Pancreas (tissue), 10 donors: ENCODE data around the gene FAM241A. TPM values are rescaled to one million over a fixed set of nuclear protein-coding genes. Genes with fewer than 3 reads are reported as not detected.
"Not testable (repeated sequence)": the region's sequence is repeated elsewhere in the genome, so short reads cannot be mapped to it uniquely, and the experiment has no call there.

ENCODE experiments used
- ATAC-seq, 4 donors: fragments of 200-7000 bp; cut with Tn5 transposase; one replicate each; pipeline versions ENCODE4 v1.8.0 to v1.9.1; 2020; ENCODE audit warnings: mild to moderate bottlenecking in 4 of 4, moderate library complexity in 4 of 4
- DNase-seq, 6 donors: peaks; one replicate each; pipeline ENCODE4 v3.0.0-alpha.2; 2020
- FAIRE-seq: peaks from 2 replicates; lab custom pipeline; 2012; peaks lifted over from hg19 to GRCh38; lab: Jason Lieb, UNC
- H3K27ac ChIP-seq, 4 donors: fragments of 200-600 bp; sonication (generic); 1 replicate in 3 of 4; 2 replicates in 1 of 4; pipeline versions ENCODE4 v1.5.0 to v1.8.0; 2020
- H3K27me3 ChIP-seq, 4 donors: fragments of 200-600 bp; one replicate each; pipeline ENCODE4 v1.8.0; 2021
- H3K36me3 ChIP-seq, 3 donors: fragments of 200-600 bp; sonication (generic) in 1 of 3; one replicate each; pipeline versions ENCODE4 v1.5.0 to v1.8.0; 2020 to 2021
- H3K4me1 ChIP-seq, 3 donors: fragments of 200-600 bp; one replicate each; pipeline ENCODE4 v1.8.0; 2021
- H3K4me3 ChIP-seq, 4 donors: fragments of 200-600 bp; sonication (generic) in 2 of 4; one replicate each; pipeline versions ENCODE4 v1.5.0 to v1.8.0; 2020 to 2021
- H3K9me3 ChIP-seq, 4 donors: fragments of 200-600 bp; one replicate each; pipeline ENCODE4 v1.8.0; 2021
- CTCF ChIP-seq, 4 donors: fragments of 200-600 bp; sonication (generic) in 3 of 4; IDR thresholded peaks; one replicate each; pipeline versions ENCODE4 v1.5.0 to v1.8.0; 2021; ENCODE audit warnings: antibody characterized with exemption in 4 of 4
- WGBS, 2 donors: extraction: QIAGEN DNeasy Blood & Tissue Kit; methylation state at CpG; one replicate each; pipeline ENCODE4 v1.1.7; 2013; 5-methylcytosine and 5-hydroxymethylcytosine counted together
- intact Hi-C, 3 donors: fragments of 100-400 bp; cut with DNase I; formaldehyde crosslinking; loops; one replicate each; pipeline versions ENCODE4 v1.11.1 to v1.14.2; 2022
- polyA plus RNA-seq, 2 donors: library from polyadenylated mRNA; stranded (reverse); fragments of 200-250 nt; gene quantifications; one replicate each; pipeline ENCODE4 v1.2.3, GENCODE V29; 2013
- total RNA-seq, 6 donors: library from RNA; stranded (reverse); fragmentation: NEBNext Ultra II Directional in 4 of 6; extraction: Animal tissue kit (Norgen Biotek cat#: 25700) in 4 of 6; gene quantifications; one replicate each; pipeline versions ENCODE4 v1.2.1 to v1.2.4, GENCODE V29; 2021 to 2023
- donor health status: healthy with polysubstance abuse.
- donor health status: DM: no; HTN: no; CAD: no; lungs with moderate emphysema.
- donor health status: DM: no; HTN: no; CAD: no.
- donor health status: control.
- donor health status: control.
- donor health status: Bipolar disorder and iron deficiency.
- donor health status: DM: yes; HTN: yes; CAD: no.
- donor health status: DM: no; HTN: no; CAD: no.
- donor health status: DM: no; HTN: no; CAD: no.
- donor health status: DM: yes; HTN: yes; CAD: no.

FAM241A gene
- total and polyA plus RNA-seq, 8 donors, result 0.51 to 1.4 (median 0.93) TPM

GRCh38 chr4:112156112-112156511 lies 10.9 kb downstream of the FAM241A start:
- Histone ChIP-seq H3K36me3 (no peaks in the 10 kb centered on the region), H3K27me3 (no peaks in the 10 kb centered on the region), H3K27ac (no peak overlapping the region), H3K4me3 (no peak overlapping the region), H3K9me3 (no peaks in the 10 kb centered on the region), H3K4me1 (no peaks in the 10 kb centered on the region)
- TF ChIP-seq CTCF (IDR thresholded peaks at IDR 0.05), result no peak
- intact Hi-C loops, result no loop called here
- ATAC-seq, result no peak
- WGBS, 2 donors, result 86 to 89% methylated on average over 1 of the region's 1 CpG
- no peak for DNase-seq
- no peak for FAIRE-seq

GRCh38 chr4:112156553-112156952 lies 11.3 kb downstream of the FAM241A start:
- intact Hi-C loops, result no loop called here
- no peak overlapping the region for H3K4me3 ChIP-seq
- no peaks in the 10 kb centered on the region for H3K9me3 ChIP-seq
- DNase-seq (no peak), ATAC-seq (no peak), FAIRE-seq (no peak)
- no peaks in the 10 kb centered on the region for H3K4me1 ChIP-seq
- H3K27ac ChIP-seq, result no peak overlapping the region
- no peaks in the 10 kb centered on the region for H3K36me3 ChIP-seq
- no peaks in the 10 kb centered on the region for H3K27me3 ChIP-seq
- TF ChIP-seq CTCF (IDR thresholded peaks at IDR 0.05), result no peak

GRCh38 chr4:112163706-112164105 lies 18.5 kb downstream of the FAM241A start:
- H3K36me3 ChIP-seq, H3K27ac ChIP-seq, H3K9me3 ChIP-seq, FAIRE-seq, H3K4me3 ChIP-seq, H3K4me1 ChIP-seq, ATAC-seq, H3K27me3 ChIP-seq, intact Hi-C loops, DNase-seq: not testable (repeated sequence)
- 96 to 98% methylated on average over 3 of the region's 3 CpGs for WGBS, 2 donors

DNA sequence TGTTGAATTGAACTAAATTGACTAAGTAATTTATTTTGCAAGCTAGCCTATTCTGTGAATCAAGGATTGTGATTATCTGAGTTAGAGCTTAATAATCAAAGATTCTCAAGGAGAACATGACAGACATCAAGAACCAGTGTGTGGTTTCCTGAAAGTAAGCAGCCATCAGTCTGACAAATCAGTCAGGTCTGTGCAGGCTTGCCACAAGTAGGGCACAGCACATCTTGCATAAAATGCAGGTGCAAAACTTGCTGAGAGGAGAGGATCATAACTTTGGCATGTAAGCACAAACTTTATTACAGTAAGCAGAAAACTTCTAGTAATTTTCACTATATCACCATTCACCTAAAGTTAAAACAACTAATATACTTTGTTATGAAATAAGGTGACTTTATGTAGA lies 22.5 kb downstream of the FAM241A start:
- FAIRE-seq, result no peak
- Histone ChIP-seq H3K36me3 (no peaks in the 10 kb centered on the region), H3K27ac (no peak overlapping the region), H3K9me3 (no peaks in the 10 kb centered on the region), H3K4me3 (no peak overlapping the region), H3K4me1 (no peaks in the 10 kb centered on the region), H3K27me3 (no peaks in the 10 kb centered on the region)
- ATAC-seq, result no peak
- DNase-seq, result no peak
- TF ChIP-seq CTCF (IDR thresholded peaks at IDR 0.05), result no peak
- intact Hi-C loops, result no loop called here

DNA sequence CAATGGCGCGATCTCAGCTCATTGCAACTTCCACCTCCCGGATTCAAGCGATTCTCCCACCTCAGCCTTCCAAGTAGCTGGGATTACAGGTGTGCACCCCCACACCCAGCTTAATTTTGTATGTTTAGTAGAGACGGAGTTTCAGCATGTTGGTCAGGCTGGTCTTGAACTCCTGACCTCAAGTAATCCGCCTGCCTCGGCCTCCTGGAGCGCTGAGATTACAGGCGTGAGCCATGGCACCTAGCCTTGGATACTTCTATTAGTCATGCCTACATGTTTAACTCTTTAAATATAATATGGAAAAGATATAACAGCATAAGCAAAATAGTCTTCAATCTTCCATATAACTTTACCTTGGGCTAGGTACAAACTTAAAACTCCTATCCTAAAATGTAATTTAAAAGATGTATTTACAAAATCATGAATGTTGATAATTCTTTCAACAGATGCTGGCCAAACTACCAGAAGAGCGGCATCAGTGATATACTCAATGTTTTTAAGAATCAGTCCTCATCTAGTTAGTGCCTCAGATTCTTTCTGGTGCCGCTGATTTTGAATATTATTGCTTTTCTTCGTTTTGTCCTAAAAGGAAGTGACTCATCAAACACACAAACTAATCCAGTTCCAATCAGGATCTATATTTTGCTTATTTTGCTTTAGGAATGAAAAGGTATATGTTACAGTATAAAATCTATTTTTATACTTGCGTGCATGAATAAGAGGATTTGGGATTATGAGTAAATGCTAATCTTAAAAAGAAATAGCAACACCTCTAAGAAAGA lies 23.7 kb downstream of the FAM241A start:
- FAIRE-seq (no peak), DNase-seq (no peak), ATAC-seq (no peak)
- no peaks in the 10 kb centered on the region for H3K36me3 ChIP-seq
- no peaks in the 10 kb centered on the region for H3K27me3 ChIP-seq
- 89 to 90% methylated on average over 13 of the region's 13 CpGs for WGBS, 2 donors
- no peak for TF ChIP-seq CTCF (IDR thresholded peaks at IDR 0.05)
- H3K4me3 ChIP-seq, result no peak overlapping the region
- no peak overlapping the region for H3K27ac ChIP-seq
- H3K9me3 ChIP-seq, result no peaks in the 10 kb centered on the region
- no peaks in the 10 kb centered on the region for H3K4me1 ChIP-seq
- intact Hi-C loops, result no loop called here
